A549 (cell line): ENCODE data around the gene CELA3B. TPM values are rescaled to one million over a fixed set of nuclear protein-coding genes. Genes with fewer than 3 reads are reported as not detected.
A peak's percentile ranks its signal among the peaks of the same experiment; 100 is the strongest.
"Not testable (repeated sequence)": the region's sequence is repeated elsewhere in the genome, so short reads cannot be mapped to it uniquely, and the experiment has no call there.

Experiments
- ATAC-seq, 2 experiments: fragments of 200-7000 bp in 1 of 2; fragments of >200 bp in 1 of 2; cut with Nextera tagmentation in 1 of 2; cut with Tn5 transposase in 1 of 2; 3 replicates each; pipeline versions ENCODE4 v1.8.0 to v1.9.1; 2018 to 2020; ENCODE audit warnings: mild to moderate bottlenecking in 1 of 2, moderate library complexity in 1 of 2
- CTCF ChIA-PET: fragments of 300-600 bp; sonication (Branson Sonifier 250); formaldehyde crosslinking; extraction: SDS; loops from one replicate; lab custom pipeline; 2021; ENCODE audit warnings: antibody characterized with exemption, inconsistent platforms; lab: Yijun Ruan, JAX
- POLR2A ChIA-PET: fragments of 350-600 bp; formaldehyde crosslinking; extraction: SDS; loops from one replicate; lab custom pipeline; 2021; ENCODE audit warnings: antibody characterized with exemption, inconsistent platforms; lab: Yijun Ruan, JAX
- DNase-seq, 2 experiments: peaks; one replicate each; pipeline versions ENCODE4 v3.0.0 to v3.0.0-alpha.2; 2011 to 2016; ENCODE audit warnings: low read depth in 1 of 2, low spot score in 1 of 2
- FAIRE-seq: peaks from 2 replicates; lab custom pipeline; 2011; peaks lifted over from hg19 to GRCh38; lab: Jason Lieb, UNC
- H3K27ac ChIP-seq, 2 experiments: fragments of >200 bp; sonication (Bioruptor Twin); formaldehyde crosslinking; 3 replicates each; pipeline ENCODE4 v1.5.1; 2016 to 2017
- H3K4me1 ChIP-seq: fragments of >200 bp; sonication (Bioruptor Twin); formaldehyde crosslinking; 3 replicates; pipeline ENCODE4 v1.6.1; 2016
- H3K4me2 ChIP-seq: fragments of >200 bp; sonication (Bioruptor Twin); formaldehyde crosslinking; 3 replicates; pipeline ENCODE4 v1.6.1; 2016
- H3K4me3 ChIP-seq: fragments of >200 bp; sonication (Bioruptor Twin); formaldehyde crosslinking; 3 replicates; pipeline ENCODE4 v1.5.1; 2016
- H3K9me3 ChIP-seq: fragments of >200 bp; sonication (Bioruptor Twin); formaldehyde crosslinking; 3 replicates; pipeline ENCODE4 v1.6.1; 2016
- BHLHE40 ChIP-seq: IDR thresholded peaks from 2 replicates; pipeline ENCODE4 v1.6.1; 2012; ENCODE audit warnings: low read depth, low read length, inconsistent platforms
- CHD2 ChIP-seq: fragments of 150-350 bp; IDR thresholded peaks from 2 replicates; pipeline ENCODE4 v1.6.1; 2014; ENCODE audit warnings: low read length; ENCODE audit not compliant: partially characterized antibody
- FOSB ChIP-seq: fragments of 250-450 bp; sonication (Bioruptor Pico); IDR thresholded peaks from 2 replicates; pipeline ENCODE4 v1.5.0; 2020; ENCODE audit warnings: mild to moderate bottlenecking, moderate library complexity
- HEYL ChIP-seq: fragments of 250-450 bp; sonication (Bioruptor Pico); IDR thresholded peaks from 2 replicates; pipeline ENCODE4 v1.8.0; 2021; ENCODE audit warnings: mild to moderate bottlenecking, moderate library complexity
- HOXB13 ChIP-seq: fragments of 250-450 bp; sonication (Bioruptor Pico); IDR thresholded peaks from 2 replicates; pipeline ENCODE4 v1.5.0; 2020; ENCODE audit warnings: low read depth, mild to moderate bottlenecking, moderate library complexity
- HOXB5 ChIP-seq: fragments of 250-450 bp; sonication (Bioruptor Pico); IDR thresholded peaks from 2 replicates; pipeline ENCODE4 v1.5.0; 2020; ENCODE audit warnings: mild to moderate bottlenecking, moderate library complexity
- JUN ChIP-seq, 2 experiments: fragments of >200 bp; sonication (Bioruptor Twin); formaldehyde crosslinking; IDR thresholded peaks; 2 replicates in 1 of 2; 3 replicates in 1 of 2; pipeline ENCODE4 v1.6.1; 2016 to 2017
- KDM1A ChIP-seq: fragments of 200-600 bp; sonication (generic); IDR thresholded peaks from 2 replicates; pipeline ENCODE4 v1.6.1; 2016; ENCODE audit warnings: low read depth, mild to moderate bottlenecking
- MAFK ChIP-seq: fragments of 450-650 bp; IDR thresholded peaks from 2 replicates; pipeline ENCODE4 v1.6.1; 2014; ENCODE audit not compliant: partially characterized antibody
- MAZ ChIP-seq: fragments of 150-350 bp; IDR thresholded peaks from 2 replicates; pipeline ENCODE4 v1.6.1; 2014; ENCODE audit warnings: antibody characterized with exemption, low read depth, low read length, borderline replicate concordance
- MYC ChIP-seq: IDR thresholded peaks from 2 replicates; pipeline ENCODE4 v1.6.1; 2012; ENCODE audit warnings: mild to moderate bottlenecking, inconsistent platforms, low read length, improper control_type of control experiment, borderline replicate concordance
- REST ChIP-seq: fragments of 200-600 bp; sonication (generic); IDR thresholded peaks from 2 replicates; pipeline ENCODE4 v1.6.1; 2016; ENCODE audit warnings: antibody characterized with exemption, mild to moderate bottlenecking, moderate library complexity
- TFCP2L1 ChIP-seq: fragments of 250-450 bp; sonication (Bioruptor Pico); IDR thresholded peaks from 2 replicates; pipeline ENCODE4 v1.5.0; 2021; ENCODE audit warnings: mild to moderate bottlenecking
- USF2 ChIP-seq: fragments of 450-650 bp; IDR thresholded peaks from 2 replicates; pipeline ENCODE4 v1.6.1; 2014; ENCODE audit warnings: antibody characterized with exemption
- ZNF302 ChIP-seq: fragments of 250-450 bp; sonication (Bioruptor Pico); IDR thresholded peaks from 2 replicates; pipeline ENCODE4 v1.9.0; 2021; ENCODE audit warnings: inconsistent platforms, mild to moderate bottlenecking, moderate library complexity
- ZSCAN20 ChIP-seq: fragments of 250-450 bp; sonication (Bioruptor Pico); IDR thresholded peaks from 2 replicates; pipeline ENCODE4 v1.8.0; 2022; ENCODE audit warnings: mild to moderate bottlenecking, moderate library complexity
- WGBS: methylation state at CpG from one replicate; pipeline ENCODE4 v1.1.6; 2017; ENCODE audit errors: missing lambda C conversion rate; 5-methylcytosine and 5-hydroxymethylcytosine counted together
- polyA plus RNA-seq, 4 experiments: library from polyadenylated mRNA; depleted of rRNA in 3 of 4; stranded (reverse); fragments of >200 nt; fragmentation: RNase III in 1 of 4; extraction: RNeasy Plus Mini Kit Qiagen cat#74134 plus additional on column Dnase treatment in 1 of 4; gene quantifications; 2 replicates in 3 of 4; 3 replicates in 1 of 4; pipeline ENCODE4 v1.2.3, GENCODE V29; 2011 to 2017
- TF ChIP-seq, protein P1 (sequence below): fragments of >200 bp; sonication (Bioruptor Twin); formaldehyde crosslinking; IDR thresholded peaks from 2 replicates; pipeline ENCODE4 v1.6.1; 2016
- TF ChIP-seq, protein P2 (sequence below): fragments of >200 bp; sonication (Bioruptor Twin); formaldehyde crosslinking; IDR thresholded peaks from 3 replicates; pipeline ENCODE4 v1.6.1; 2016

The CELA3B gene
- polyA plus RNA-seq, 2 of the 4 experiments (the other 2 are of a cell fraction): not detected

GRCh38 chr1:21942464-21942863, 34.4 kb upstream of the CELA3B start:
- ChIA-PET CTCF (interaction anchor here (1.0 to 1.8 kb wide), 2 partner anchors 17 to 21 kb away, joined by 3 to 9 read pairs; no protein-coding TSS in a partner anchor), POLR2A (no interaction called here)
- no peak overlapping the region for H3K4me2 ChIP-seq
- H3K27ac ChIP-seq: no peak overlapping the region
- no peak overlapping the region for H3K4me3 ChIP-seq
- FAIRE-seq (no peak), DNase-seq (no peak), ATAC-seq (no peak)
- H3K4me1 ChIP-seq: peaks cover 34% of the 10 kb centered on the region
- TF ChIP-seq REST (no peak), JUN (IDR thresholded peaks at IDR 0.05) (no peak), TFCP2L1 (CRISPR knock-in tag) (no peak), BHLHE40 (no peak), MAZ (no peak), USF2 (no peak), FOSB (CRISPR knock-in tag) (no peak), ZNF302 (CRISPR knock-in tag) (no peak), HOXB5 (CRISPR knock-in tag) (no peak), MYC (no peak), KDM1A (no peak), ZSCAN20 (CRISPR knock-in tag) (no peak), HEYL (no peak), MAFK (no peak), HOXB13 (CRISPR knock-in tag) (no peak), CHD2 (no peak)
- TF ChIP-seq, protein P1, sequence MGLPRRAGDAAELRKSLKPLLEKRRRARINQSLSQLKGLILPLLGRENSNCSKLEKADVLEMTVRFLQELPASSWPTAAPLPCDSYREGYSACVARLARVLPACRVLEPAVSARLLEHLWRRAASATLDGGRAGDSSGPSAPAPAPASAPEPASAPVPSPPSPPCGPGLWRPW: no peak
- TF ChIP-seq, protein P2, sequence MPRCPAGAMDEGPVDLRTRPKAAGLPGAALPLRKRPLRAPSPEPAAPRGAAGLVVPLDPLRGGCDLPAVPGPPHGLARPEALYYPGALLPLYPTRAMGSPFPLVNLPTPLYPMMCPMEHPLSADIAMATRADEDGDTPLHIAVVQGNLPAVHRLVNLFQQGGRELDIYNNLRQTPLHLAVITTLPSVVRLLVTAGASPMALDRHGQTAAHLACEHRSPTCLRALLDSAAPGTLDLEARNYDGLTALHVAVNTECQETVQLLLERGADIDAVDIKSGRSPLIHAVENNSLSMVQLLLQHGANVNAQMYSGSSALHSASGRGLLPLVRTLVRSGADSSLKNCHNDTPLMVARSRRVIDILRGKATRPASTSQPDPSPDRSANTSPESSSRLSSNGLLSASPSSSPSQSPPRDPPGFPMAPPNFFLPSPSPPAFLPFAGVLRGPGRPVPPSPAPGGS: no peak
- 85% methylated on average over 10 of the region's 10 CpGs for WGBS
- H3K9me3 ChIP-seq: no peaks in the 10 kb centered on the region

DNA sequence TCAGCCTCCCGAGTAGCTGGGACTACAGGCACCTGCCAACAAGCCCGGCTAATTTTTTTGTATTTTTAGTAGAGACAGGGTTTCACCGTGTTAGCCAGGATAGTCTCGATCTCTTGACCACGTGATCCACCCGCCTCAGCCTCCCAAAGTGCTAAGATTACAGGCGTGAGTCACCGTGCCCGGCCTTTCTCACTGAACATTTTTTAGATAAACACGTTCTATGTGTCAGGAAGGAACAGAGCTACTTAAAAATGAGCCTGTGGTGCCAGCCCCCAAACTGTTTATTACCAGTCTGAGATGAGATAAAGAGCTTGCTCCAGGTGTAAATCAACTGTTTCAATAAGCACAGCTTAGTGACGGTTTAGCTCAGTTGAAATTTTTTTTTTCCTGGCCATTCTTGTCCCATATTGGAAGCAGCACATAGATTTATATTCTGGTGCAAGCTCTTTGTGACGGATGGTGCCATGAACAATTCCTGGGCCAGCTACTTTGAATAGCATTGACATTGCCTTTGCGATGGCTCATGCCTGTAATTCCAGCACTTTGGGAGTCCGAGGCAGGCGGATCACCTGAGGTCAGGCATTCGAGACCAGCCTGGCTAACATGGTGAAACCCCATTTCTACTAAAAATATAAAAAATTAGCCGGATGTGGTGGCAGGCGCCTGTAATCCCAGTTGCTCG, 33.7 kb upstream of the CELA3B start:
- FAIRE-seq, H3K9me3 ChIP-seq, H3K4me3 ChIP-seq, ATAC-seq, POLR2A ChIA-PET, DNase-seq: not testable (repeated sequence)
- peaks cover 28% of the 10 kb centered on the region for H3K4me1 ChIP-seq
- WGBS: 69% methylated on average over 19 of the region's 19 CpGs
- 0 out of 3 replicates have a peak overlapping the region, but pooled peaks have one; percentile 17 for H3K4me2 ChIP-seq
- 0 out of 6 replicates have a peak overlapping the region, but pooled peaks of 1 of the 2 experiments have one; percentile 16 for H3K27ac ChIP-seq
- CTCF ChIA-PET: interaction anchor here (1.0 to 1.8 kb wide), 2 partner anchors 16 to 21 kb away, joined by 3 to 9 read pairs; no protein-coding TSS in a partner anchor
